ENCODE measurements around the gene TDRD12.

- TF ChIP-seq CTCF (IDR thresholded peaks at IDR 0.05) = no peak
- TF ChIP-seq SIN3A (IDR thresholded peaks at IDR 0.05; ENCODE audit: borderline replicate concordance, insufficient read depth, low read depth, low read length) = no peak
- no peak for TF ChIP-seq POLR2AphosphoS5 (IDR thresholded peaks at IDR 0.05; ENCODE audit: low read depth, low read length)
- no peak for TF ChIP-seq REST (IDR thresholded peaks at IDR 0.05; ENCODE audit: insufficient read depth in 1 of 2, low read depth in 2 of 2, low read length in 1 of 2)
These were observed 112.0 kb downstream of the TDRD12 start for GRCh38 chr19:32831611-32832010.

Measured in Panc1 (cell line).